ENCODE results near the gene RNFT2. TPM values are rescaled to one million over a fixed set of nuclear protein-coding genes. Genes with fewer than 3 reads are reported as not detected.

Gene RNFT2
- total RNA-seq, 5 donors from 2014 or later (not counting 1 experiment from before 2014, with no cell fraction given), result 5.1 to 7.6 (median 6.9) TPM

DNA sequence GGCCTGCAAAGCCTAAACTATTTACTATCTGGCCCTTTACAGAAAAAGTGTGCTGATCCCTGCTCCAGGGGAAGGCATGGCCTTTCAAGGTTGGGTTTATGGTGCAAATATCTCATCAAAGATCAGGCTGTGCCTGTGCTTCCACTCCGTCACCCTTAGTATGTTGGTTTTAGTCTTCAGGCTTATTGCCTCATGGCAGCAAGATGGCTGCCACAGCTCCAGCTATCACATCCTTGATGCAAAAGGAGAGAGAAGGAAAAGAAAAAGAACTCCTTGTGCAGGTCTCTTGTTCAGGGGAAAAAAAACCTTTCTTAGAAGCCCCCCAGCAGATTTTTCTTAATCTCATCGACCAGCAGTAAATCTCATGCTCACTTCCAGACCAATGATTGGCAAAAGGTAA lies 152.2 kb downstream of the RNFT2 start:
- no peaks in the 10 kb centered on the region for H3K36me3 ChIP-seq (ENCODE audit: control insufficient read depth in 2 of 2, extremely low read depth in 1 of 2, insufficient read depth in 1 of 2, low read length in 1 of 2)
- no peaks in the 10 kb centered on the region for H3K4me1 ChIP-seq (ENCODE audit: control insufficient read depth in 1 of 2, extremely low read depth in 1 of 2, insufficient read depth in 2 of 2, low read length in 2 of 2)
- WGBS (ENCODE audit: insufficient coverage), result no CpG with 5 or more reads among the region's 2 CpGs

DNA sequence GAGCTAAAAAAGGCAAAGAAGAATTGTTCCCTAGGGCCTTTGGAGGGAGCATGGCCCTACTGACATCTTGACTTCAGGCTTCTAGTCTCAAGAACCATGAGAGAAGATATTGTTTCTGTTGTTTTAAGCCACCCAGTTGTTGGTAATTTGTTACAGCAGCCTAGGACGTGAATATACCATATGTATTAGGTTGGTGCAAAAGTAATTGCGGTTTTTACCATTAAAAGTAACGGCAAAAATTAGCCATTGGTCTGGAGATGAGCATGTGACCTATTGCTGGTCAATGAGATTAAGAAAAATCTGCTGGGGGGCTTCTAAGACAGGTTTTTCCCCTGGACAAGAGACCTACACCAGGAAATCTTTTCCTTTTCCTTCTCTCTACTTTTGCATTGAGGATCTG lies 152.9 kb downstream of the RNFT2 start:
- Mint-ChIP-seq H3K4me3 (no peak overlapping the region), H3K27ac (no peak overlapping the region), H3K27me3 (peaks cover 7 to 15% of the 10 kb centered on the region in 2 donors), H3K9me3 (peaks cover 0 to 5% (median 3%) of the 10 kb centered on the region in 3 donors), H3K4me1 (no peaks in the 10 kb centered on the region), H3K36me3 (no peaks in the 10 kb centered on the region)
- Histone ChIP-seq H3K4me3 (ENCODE audit: control insufficient read depth in 1 of 2, extremely low read depth in 1 of 2, low read length in 1 of 2) (no peak overlapping the region), H3K27me3 (replicated peaks in 1 of 2; ENCODE audit: control insufficient read depth in 2 of 2, extremely low read depth in 1 of 2, insufficient read depth in 2 of 2, low read length in 1 of 2) (peaks cover 0 to 8% of the 10 kb centered on the region in 2 experiments), H3K27ac (ENCODE audit: low read length) (no peak overlapping the region), H3K36me3 (ENCODE audit: control insufficient read depth in 2 of 2, extremely low read depth in 1 of 2, insufficient read depth in 1 of 2, low read length in 1 of 2) (no peaks in the 10 kb centered on the region), H3K4me1 (ENCODE audit: control insufficient read depth in 1 of 2, extremely low read depth in 1 of 2, insufficient read depth in 2 of 2, low read length in 2 of 2) (no peaks in the 10 kb centered on the region), H3K9me3 (no peaks in the 10 kb centered on the region)
- DNase-seq, result no peak
- POLR2A ChIA-PET, result no interaction called here
- no peak for ATAC-seq (replicated peaks in 1 of 4)
- 71% methylated on average over 1 of the region's 3 CpGs for WGBS (ENCODE audit: insufficient coverage)
- CTCF ChIA-PET, result interaction anchor here in 1 of 2 donors (0.7 kb wide), 1 partner anchor 198 kb away, joined by 6 read pairs; no protein-coding TSS in a partner anchor

More for the DNA sequence above, 152.2 kb downstream of the RNFT2 start:
- Mint-ChIP-seq H3K27me3 (peaks cover 7 to 15% of the 10 kb centered on the region in 2 donors), H3K4me1 (no peaks in the 10 kb centered on the region), H3K4me3 (no peak overlapping the region), H3K36me3 (no peaks in the 10 kb centered on the region), H3K27ac (no peak overlapping the region), H3K9me3 (peaks cover 0 to 5% (median 3%) of the 10 kb centered on the region in 3 donors)
- ATAC-seq (replicated peaks in 1 of 4) (no peak), DNase-seq (no peak)
- Histone ChIP-seq H3K4me3 (ENCODE audit: control insufficient read depth in 1 of 2, extremely low read depth in 1 of 2, low read length in 1 of 2) (no peak overlapping the region), H3K27ac (ENCODE audit: low read length) (no peak overlapping the region), H3K27me3 (replicated peaks in 1 of 2; ENCODE audit: control insufficient read depth in 2 of 2, extremely low read depth in 1 of 2, insufficient read depth in 2 of 2, low read length in 1 of 2) (peaks cover 0 to 7% of the 10 kb centered on the region in 2 experiments), H3K9me3 (no peaks in the 10 kb centered on the region)
- CTCF ChIA-PET, result no interaction called here
- POLR2A ChIA-PET, result no interaction called here

DNA sequence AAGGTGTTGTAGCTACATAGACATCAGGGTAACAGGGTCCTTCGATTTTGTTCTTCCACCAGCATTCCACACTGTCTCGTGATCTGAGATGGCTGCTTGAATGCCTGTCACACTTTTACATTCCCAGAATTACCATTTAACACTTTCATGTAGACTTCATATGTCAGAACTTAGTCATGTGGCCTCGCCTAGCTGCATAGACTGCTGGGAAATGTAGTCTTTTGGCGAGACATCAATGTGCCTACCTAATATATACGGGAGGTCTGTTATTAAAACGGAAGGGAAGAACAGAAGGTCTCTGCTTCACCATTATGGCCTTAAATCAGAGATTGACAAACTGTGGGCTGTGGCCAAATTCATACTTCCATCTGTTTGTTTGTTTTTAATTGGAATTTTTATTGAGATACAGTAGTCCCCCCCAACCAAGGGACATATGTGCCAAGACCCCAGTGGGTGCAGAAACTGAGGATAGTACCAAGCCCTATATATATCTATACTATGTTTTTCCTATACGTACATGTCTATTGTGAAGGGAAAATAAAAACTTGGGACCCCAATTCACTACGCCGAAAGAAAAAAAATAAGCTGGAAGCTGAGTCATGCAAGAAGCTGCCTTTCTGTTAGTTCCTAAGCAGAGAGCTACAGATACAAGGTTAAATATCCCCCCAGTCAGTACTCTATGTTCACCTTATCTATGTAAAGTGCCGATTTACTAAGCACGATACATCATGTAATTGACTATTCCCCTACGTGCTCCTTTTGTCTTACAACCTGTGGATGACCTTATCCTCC lies 154.4 kb downstream of the RNFT2 start:
- peaks cover 0 to 5% (median 3%) of the 10 kb centered on the region in 3 donors for H3K9me3 Mint-ChIP-seq

DNA sequence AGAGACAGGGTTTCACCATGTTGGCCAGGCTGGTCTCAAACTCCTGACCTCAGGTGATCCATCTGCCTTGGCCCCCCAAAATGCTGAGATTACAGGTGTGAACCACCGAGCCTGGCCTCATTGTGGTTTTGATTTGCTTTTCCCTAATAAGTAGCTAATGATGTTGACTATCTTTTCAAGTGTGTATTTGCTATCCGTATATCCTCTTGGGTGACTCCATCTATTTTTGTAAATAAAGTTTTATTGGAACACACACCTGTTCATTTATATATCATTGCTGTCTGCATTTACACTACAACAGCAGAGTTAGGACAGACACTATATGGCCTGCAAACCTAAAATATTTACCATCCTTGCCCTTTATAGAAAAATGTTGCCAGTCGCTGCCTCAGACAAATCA lies 156.8 kb downstream of the RNFT2 start:
- DNase-seq, result no peak
- CTCF ChIA-PET, result no interaction called here
- WGBS (ENCODE audit: insufficient coverage), result 100% methylated on average over 1 of the region's 3 CpGs

More for the DNA sequence above, 154.4 kb downstream of the RNFT2 start:
- Mint-ChIP-seq H3K4me1 (no peaks in the 10 kb centered on the region), H3K4me3 (no peak overlapping the region), H3K27ac (no peak overlapping the region), H3K36me3 (no peaks in the 10 kb centered on the region), H3K27me3 (peaks cover under 1 to 9% of the 10 kb centered on the region in 2 donors)
- DNase-seq (no peak), ATAC-seq (replicated peaks in 1 of 4) (no peak)
- Histone ChIP-seq H3K27me3 (replicated peaks in 1 of 2; ENCODE audit: control insufficient read depth in 2 of 2, extremely low read depth in 1 of 2, insufficient read depth in 2 of 2, low read length in 1 of 2) (peaks cover 2 to 11% of the 10 kb centered on the region in 2 experiments), H3K4me3 (ENCODE audit: control insufficient read depth in 1 of 2, extremely low read depth in 1 of 2, low read length in 1 of 2) (no peak overlapping the region), H3K9me3 (no peaks in the 10 kb centered on the region), H3K27ac (ENCODE audit: low read length) (no peak overlapping the region), H3K4me1 (ENCODE audit: control insufficient read depth in 1 of 2, extremely low read depth in 1 of 2, insufficient read depth in 2 of 2, low read length in 2 of 2) (no peaks in the 10 kb centered on the region), H3K36me3 (ENCODE audit: control insufficient read depth in 2 of 2, extremely low read depth in 1 of 2, insufficient read depth in 1 of 2, low read length in 1 of 2) (no peaks in the 10 kb centered on the region)
- ChIA-PET CTCF (no interaction called here), POLR2A (no interaction called here)
- 98% methylated on average over 6 of the region's 12 CpGs for WGBS (ENCODE audit: insufficient coverage)

DNA sequence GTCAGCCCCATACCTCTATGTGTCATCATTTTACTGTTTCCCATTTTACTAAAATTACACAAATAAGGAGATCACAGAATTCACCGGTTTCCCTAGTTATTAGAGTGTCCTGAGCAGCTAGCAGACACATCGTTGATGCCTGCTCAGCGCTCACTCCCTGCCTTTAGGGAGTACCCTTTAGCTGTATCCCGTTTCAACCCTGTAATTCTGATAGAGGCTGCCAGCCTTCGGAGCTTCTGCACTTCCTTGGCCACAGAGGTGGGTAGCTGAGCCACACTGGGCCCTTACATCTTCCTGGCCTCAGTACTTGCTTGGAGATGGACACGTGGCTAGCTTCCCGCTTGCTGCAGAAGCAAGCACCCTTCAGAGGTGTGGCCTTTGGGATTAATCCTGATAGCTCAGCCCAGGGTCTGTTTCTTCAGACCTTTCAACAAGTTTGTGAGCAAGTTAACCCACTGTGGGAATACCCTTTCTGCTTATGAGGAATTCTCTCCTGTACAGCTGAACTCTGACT lies 158.4 kb downstream of the RNFT2 start:
- ChIA-PET POLR2A (no interaction called here), CTCF (interaction anchor here in 1 of 2 donors (0.6 kb wide), 2 partner anchors 13 to 98 kb away, joined by 3 to 4 read pairs; no protein-coding TSS in a partner anchor)
- Histone ChIP-seq H3K27ac (ENCODE audit: low read length) (no peak overlapping the region), H3K4me1 (ENCODE audit: control insufficient read depth in 1 of 2, extremely low read depth in 1 of 2, insufficient read depth in 2 of 2, low read length in 2 of 2) (no peaks in the 10 kb centered on the region), H3K4me3 (ENCODE audit: control insufficient read depth in 1 of 2, extremely low read depth in 1 of 2, low read length in 1 of 2) (no peak overlapping the region), H3K9me3 (no peaks in the 10 kb centered on the region), H3K36me3 (ENCODE audit: control insufficient read depth in 2 of 2, extremely low read depth in 1 of 2, insufficient read depth in 1 of 2, low read length in 1 of 2) (no peaks in the 10 kb centered on the region), H3K27me3 (replicated peaks in 1 of 2; ENCODE audit: control insufficient read depth in 2 of 2, extremely low read depth in 1 of 2, insufficient read depth in 2 of 2, low read length in 1 of 2) (peaks cover 2 to 17% of the 10 kb centered on the region in 2 experiments)
- H3K4me3 Mint-ChIP-seq, result no peak overlapping the region
- no peaks in the 10 kb centered on the region for H3K9me3 Mint-ChIP-seq
- H3K27me3 Mint-ChIP-seq, result peaks cover 16 to 19% of the 10 kb centered on the region in 2 donors
- ATAC-seq (replicated peaks in 1 of 4), result no peak
- no peaks in the 10 kb centered on the region for H3K4me1 Mint-ChIP-seq
- H3K36me3 Mint-ChIP-seq, result no peaks in the 10 kb centered on the region
- no peak overlapping the region for H3K27ac Mint-ChIP-seq
- 76% methylated on average over 7 of the region's 7 CpGs for WGBS (ENCODE audit: insufficient coverage)
- no peak for DNase-seq

More for the DNA sequence above, 156.8 kb downstream of the RNFT2 start:
- POLR2A ChIA-PET, result no interaction called here
- H3K4me1 ChIP-seq (ENCODE audit: control insufficient read depth in 1 of 2, extremely low read depth in 1 of 2, insufficient read depth in 2 of 2, low read length in 2 of 2), result no peaks in the 10 kb centered on the region
- peaks cover 0 to 5% (median 3%) of the 10 kb centered on the region in 3 donors for H3K9me3 Mint-ChIP-seq
- no peak overlapping the region for H3K4me3 Mint-ChIP-seq
- no peaks in the 10 kb centered on the region for H3K36me3 Mint-ChIP-seq
- no peak for ATAC-seq (replicated peaks in 1 of 4)
- no peaks in the 10 kb centered on the region for H3K9me3 ChIP-seq
- peaks cover 2 to 9% of the 10 kb centered on the region in 2 experiments for H3K27me3 ChIP-seq (replicated peaks in 1 of 2; ENCODE audit: control insufficient read depth in 2 of 2, extremely low read depth in 1 of 2, insufficient read depth in 2 of 2, low read length in 1 of 2)
- no peak overlapping the region for H3K27ac Mint-ChIP-seq
- H3K27me3 Mint-ChIP-seq, result peaks cover 9 to 12% of the 10 kb centered on the region in 2 donors
- H3K4me1 Mint-ChIP-seq, result no peaks in the 10 kb centered on the region
- H3K36me3 ChIP-seq (ENCODE audit: control insufficient read depth in 2 of 2, extremely low read depth in 1 of 2, insufficient read depth in 1 of 2, low read length in 1 of 2), result no peaks in the 10 kb centered on the region
- H3K27ac ChIP-seq (ENCODE audit: low read length), result no peak overlapping the region
- no peak overlapping the region for H3K4me3 ChIP-seq (ENCODE audit: control insufficient read depth in 1 of 2, extremely low read depth in 1 of 2, low read length in 1 of 2)

DNA sequence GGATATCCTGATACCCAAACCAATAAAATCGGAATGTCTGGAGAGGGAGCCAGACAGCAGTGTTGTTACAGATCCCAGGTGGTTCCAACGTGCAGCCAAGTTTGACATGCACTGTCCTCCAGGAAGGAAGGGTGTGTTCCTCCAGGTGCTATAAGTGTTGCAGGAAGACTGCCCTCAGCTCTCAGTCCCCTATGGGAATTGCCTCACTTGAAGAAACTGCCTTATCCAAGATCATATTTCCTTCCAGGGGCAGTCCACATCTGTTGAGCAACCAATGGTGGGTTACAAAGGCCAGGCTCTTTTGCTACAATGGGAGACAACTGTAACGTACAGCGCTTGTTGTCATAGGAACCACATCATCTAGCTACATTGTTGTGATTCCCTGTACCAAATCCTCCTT lies 159.4 kb downstream of the RNFT2 start:
- Mint-ChIP-seq H3K27me3 (peaks cover 21 to 23% of the 10 kb centered on the region in 2 donors), H3K4me1 (no peaks in the 10 kb centered on the region), H3K4me3 (no peak overlapping the region), H3K9me3 (no peaks in the 10 kb centered on the region), H3K36me3 (no peaks in the 10 kb centered on the region), H3K27ac (no peak overlapping the region)
- Histone ChIP-seq H3K4me1 (ENCODE audit: control insufficient read depth in 1 of 2, extremely low read depth in 1 of 2, insufficient read depth in 2 of 2, low read length in 2 of 2) (no peaks in the 10 kb centered on the region), H3K4me3 (ENCODE audit: control insufficient read depth in 1 of 2, extremely low read depth in 1 of 2, low read length in 1 of 2) (no peak overlapping the region), H3K27ac (ENCODE audit: low read length) (no peak overlapping the region), H3K9me3 (no peaks in the 10 kb centered on the region), H3K27me3 (replicated peaks in 1 of 2; ENCODE audit: control insufficient read depth in 2 of 2, extremely low read depth in 1 of 2, insufficient read depth in 2 of 2, low read length in 1 of 2) (peaks cover 6 to 16% of the 10 kb centered on the region in 2 experiments), H3K36me3 (ENCODE audit: control insufficient read depth in 2 of 2, extremely low read depth in 1 of 2, insufficient read depth in 1 of 2, low read length in 1 of 2) (no peaks in the 10 kb centered on the region)
- 77% methylated on average over 3 of the region's 4 CpGs for WGBS (ENCODE audit: insufficient coverage)
- ATAC-seq (replicated peaks in 1 of 4) (no peak), DNase-seq (no peak)
- POLR2A ChIA-PET, result no interaction called here
- CTCF ChIA-PET, result interaction anchor here in 1 of 2 donors (0.5 kb wide), 1 partner anchor 223 kb away, joined by 7 read pairs; no protein-coding TSS in a partner anchor

All from T-cell (primary cell).